Suppressor macrophage treated with lipopolysaccharide for 4 hours (primary cell): Measurements from ENCODE around the gene HLA-DOA.

Source experiments
- DNase-seq: peaks from one replicate; pipeline ENCODE4 v3.0.0-alpha.2; 2020

HLA-DOA gene

GRCh38 chr6:32962213-32962826 lies 47.1 kb downstream of the HLA-DOA start:
- no peak for DNase-seq

- no peak for DNase-seq
These were observed 48.8 kb downstream of the HLA-DOA start for GRCh38 chr6:32960563-32960962.

GRCh38 chr6:32956176-32956575 lies 53.2 kb downstream of the HLA-DOA start:
- no peak for DNase-seq

GRCh38 chr6:32954986-32955802 lies 54.2 kb downstream of the HLA-DOA start:
- DNase-seq: no peak

- no peak for DNase-seq
These were observed 55.1 kb downstream of the HLA-DOA start for GRCh38 chr6:32954267-32954666.
